NB4 (cell line): ENCODE measurements around the gene NAIF1.
A peak's percentile ranks its signal among the peaks of the same experiment; 100 is the strongest.

Source experiments
- DNase-seq: peaks from one replicate; pipeline ENCODE4 v3.0.0; 2010; ENCODE audit warnings: low read depth
- H3K4me3 ChIP-seq: one replicate; pipeline ENCODE4 v1.5.1; 2011; ENCODE audit warnings: mild to moderate bottlenecking, low read depth, low read length, moderate library complexity
- CTCF ChIP-seq: IDR thresholded peaks from one replicate; pipeline ENCODE4 v1.5.1; 2012; ENCODE audit warnings: low read depth, low read length
- MAX ChIP-seq: IDR thresholded peaks from 2 replicates; pipeline ENCODE4 v1.6.1; 2011; ENCODE audit warnings: low read depth, low read length
- MYC ChIP-seq: IDR thresholded peaks from 2 replicates; pipeline ENCODE4 v1.6.1; 2011; ENCODE audit warnings: low read depth, low read length
- POLR2A ChIP-seq: IDR thresholded peaks from 2 replicates; pipeline ENCODE4 v1.6.1; 2011; ENCODE audit warnings: mild to moderate bottlenecking; ENCODE audit not compliant: insufficient read length; ENCODE audit errors: extremely low read depth

Gene NAIF1

DNA sequence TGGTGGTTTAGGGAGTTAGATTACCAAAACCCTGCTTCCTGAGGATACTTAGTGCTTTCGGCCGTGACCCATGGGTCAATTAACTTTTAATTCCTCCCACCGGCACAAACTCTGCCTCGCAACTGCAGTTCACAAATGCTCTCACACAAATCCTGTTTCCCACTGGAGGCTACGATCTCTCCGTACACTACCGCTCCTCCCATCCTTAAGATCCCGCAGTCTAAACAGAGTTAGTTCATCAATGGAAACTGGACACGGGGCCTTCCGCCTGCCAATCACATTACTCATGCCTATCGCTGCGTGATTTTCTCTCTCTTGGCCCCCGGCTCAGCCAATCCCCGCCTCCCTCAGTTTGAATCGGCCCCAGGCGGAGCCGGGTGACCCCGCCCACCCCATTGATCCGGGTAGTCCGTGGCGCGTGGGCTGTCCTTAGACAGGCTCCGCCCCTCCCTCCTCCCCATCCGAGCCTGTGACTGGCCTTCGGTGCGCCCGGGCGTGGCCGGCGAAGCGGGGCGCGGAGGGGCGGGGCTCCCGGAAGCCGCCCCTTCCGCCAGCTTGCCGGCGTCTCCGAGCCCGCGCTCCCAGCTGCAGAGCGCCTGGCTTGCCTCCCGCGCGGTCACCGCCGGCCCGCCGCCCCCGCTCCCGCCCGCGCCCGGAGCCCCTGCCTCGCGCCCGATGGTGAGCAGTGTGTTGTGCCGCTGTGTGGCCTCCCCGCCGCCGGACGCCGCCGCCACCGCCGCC is 695 bp upstream of the NAIF1 start, which contains the start of gene SLC25A25:
SLC25A25 (plus strand) TSS at position 588 of the 741 bp plus-strand sequence; CDS start at position 676, 88 bp downstream.
- no peak; the same call in 1 of the 2 replicates for TF ChIP-seq MYC
- TF ChIP-seq CTCF = no peak
- TF ChIP-seq MAX = no peak
- TF ChIP-seq POLR2A = no peak
- peak within 1 kb of the TSS; percentile 88 for H3K4me3 ChIP-seq
- peak; percentile 98 for DNase-seq

DNA sequence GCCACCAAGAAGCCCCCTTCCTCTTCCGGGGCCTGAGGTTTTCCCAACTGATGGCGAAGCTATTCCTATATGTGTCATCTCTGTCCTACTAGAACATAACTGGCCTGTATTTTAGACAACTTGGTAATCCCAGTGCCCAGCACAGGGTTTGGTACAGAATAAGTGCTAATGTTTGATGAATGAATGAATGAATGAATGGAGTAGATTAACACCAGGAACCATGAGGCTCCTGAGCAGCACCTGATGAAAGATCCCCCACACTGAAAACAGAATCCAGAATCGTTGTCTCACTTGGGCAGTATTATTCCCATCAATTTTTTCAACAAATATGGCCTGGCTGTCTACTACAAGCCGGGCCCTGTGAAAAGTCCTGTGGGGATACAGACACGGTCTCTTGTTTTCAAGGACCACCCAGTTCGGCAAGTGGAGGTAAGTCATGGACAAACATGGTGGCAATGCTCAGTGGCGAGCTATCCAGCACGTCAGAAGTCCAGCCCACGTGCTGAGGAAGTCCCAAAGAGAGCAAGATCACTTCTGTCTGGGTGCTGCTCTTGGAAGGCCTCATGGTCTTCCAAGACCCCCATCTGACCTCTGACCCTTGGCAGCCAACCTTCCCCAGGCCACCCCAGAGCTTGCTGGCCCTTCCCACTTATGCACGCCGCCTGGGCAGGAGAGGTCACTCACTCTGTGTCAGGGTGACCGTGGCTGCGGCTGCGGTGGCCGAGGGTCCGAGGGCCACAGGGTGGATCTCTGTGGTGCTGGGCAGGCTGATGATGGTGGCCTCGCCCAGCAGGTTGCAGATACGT is 1.0 kb downstream of the NAIF1 start:
- DNase-seq = peak; percentile 30
- TF ChIP-seq CTCF = no peak
- TF ChIP-seq POLR2A = no peak
- TF ChIP-seq MYC = no peak
- TF ChIP-seq MAX = no peak
- peak overlapping the region; percentile 68 for H3K4me3 ChIP-seq

- TF ChIP-seq CTCF (no peak), POLR2A (no peak), MYC (no peak), MAX (peak; percentile 76)
- no peak overlapping the region for H3K4me3 ChIP-seq
- peak; percentile 90 for DNase-seq
These were observed 4.0 kb downstream of the NAIF1 start for GRCh38 chr9:128062846-128063831.

DNA sequence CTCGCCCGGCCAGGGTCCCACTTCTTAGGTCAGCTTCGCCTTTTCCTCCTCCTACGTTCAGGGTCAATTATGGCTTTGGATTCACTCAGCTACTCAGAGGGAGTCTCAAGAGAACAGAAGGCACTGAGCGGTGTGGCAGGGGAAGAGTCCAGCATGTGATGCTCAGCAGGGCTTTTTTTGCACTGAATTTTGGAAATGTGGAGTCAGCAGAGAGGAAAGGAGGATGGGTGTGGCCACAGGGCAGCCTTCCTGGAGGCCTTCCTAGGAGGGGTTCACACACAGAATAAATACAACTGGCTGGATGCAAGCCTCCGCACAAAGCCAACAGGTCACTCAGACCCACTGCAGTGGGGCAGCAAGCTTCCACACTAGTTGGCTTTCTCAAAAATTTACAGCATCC is 4.8 kb downstream of the NAIF1 start:
- no peak overlapping the region for H3K4me3 ChIP-seq
- TF ChIP-seq POLR2A = no peak
- DNase-seq = no peak

DNA sequence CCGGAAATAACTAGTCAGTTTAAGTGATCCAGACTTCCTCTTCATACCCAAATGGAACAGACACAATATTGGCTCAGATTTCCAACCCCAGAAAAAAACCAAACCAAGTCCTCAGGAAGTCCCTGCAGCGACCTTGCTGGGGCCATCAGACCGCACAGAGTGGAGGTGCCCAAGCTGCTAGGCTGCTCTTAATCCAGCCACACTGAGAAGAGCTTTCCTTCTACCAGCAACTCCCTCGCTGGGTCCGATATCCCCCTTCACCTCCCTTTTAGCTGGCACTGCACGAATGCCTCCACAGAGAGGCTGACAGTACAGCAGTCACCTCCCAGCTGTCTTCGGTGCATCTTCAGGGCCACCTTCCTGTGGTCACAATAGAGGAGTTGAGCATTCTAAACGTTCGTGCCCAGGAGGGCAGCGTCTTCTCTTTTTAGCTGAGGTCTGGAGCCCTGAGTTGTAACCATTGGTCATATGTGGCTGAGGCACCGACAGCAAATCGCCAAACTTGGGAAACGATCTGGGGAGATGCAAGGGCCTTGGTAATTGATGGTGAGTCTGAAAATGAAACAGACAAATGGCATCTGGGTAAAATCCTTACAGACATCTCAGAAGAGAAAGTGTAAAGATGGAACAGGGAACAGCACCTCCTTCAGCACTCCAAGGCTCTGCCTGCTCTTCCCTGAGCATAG is 5.7 kb downstream of the NAIF1 start:
- no peak overlapping the region for H3K4me3 ChIP-seq
- DNase-seq = no peak
- TF ChIP-seq CTCF = no peak
- TF ChIP-seq POLR2A = no peak
- TF ChIP-seq MYC = no peak
- TF ChIP-seq MAX = no peak
